ENCODE data around the gene EPC2. TPM values are rescaled to one million over a fixed set of nuclear protein-coding genes. Genes with fewer than 3 reads are reported as not detected.

EPC2 gene
- total and polyA plus RNA-seq, 10 of the 15 experiments (the other 5 are each of a cell fraction or from before 2014, with no cell fraction given): 2.0 to 16.5 (median 10.8) TPM

DNA sequence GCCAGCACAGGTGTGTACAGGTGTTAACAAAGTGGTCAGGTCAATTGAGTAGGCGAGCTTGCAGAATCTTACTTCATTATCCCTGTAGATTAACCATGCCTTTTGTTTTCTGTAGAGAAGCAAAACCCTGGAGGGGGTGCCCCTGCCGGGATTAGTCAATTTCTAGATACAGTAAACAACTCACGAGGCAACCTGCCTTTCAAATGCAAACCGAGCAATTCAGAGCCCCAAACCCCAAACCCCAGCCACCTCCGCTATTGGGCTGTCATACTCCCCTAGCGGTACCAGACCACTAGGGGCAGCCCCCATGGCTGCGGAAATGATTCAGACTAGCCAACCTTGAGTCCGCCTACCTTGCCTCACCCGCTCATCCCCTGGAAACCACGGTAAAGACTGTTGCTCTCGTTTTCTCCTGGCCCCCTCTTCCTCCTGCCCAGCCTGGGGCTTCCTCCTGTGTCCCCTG, 169.1 kb downstream of the EPC2 start (continued):
- peak; percentile 67 to 70; a peak in 3 of 4 replicates for TF ChIP-seq EP300 (IDR thresholded peaks at IDR 0.05; ENCODE audit: borderline replicate concordance in 1 of 2, control insufficient read depth in 1 of 2, low read depth in 2 of 2, low read length in 2 of 2)
- TF ChIP-seq, protein P1, sequence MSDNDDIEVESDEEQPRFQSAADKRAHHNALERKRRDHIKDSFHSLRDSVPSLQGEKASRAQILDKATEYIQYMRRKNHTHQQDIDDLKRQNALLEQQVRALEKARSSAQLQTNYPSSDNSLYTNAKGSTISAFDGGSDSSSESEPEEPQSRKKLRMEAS (IDR thresholded peaks at IDR 0.05; ENCODE audit: low read depth, low read length): no peak
- TF ChIP-seq IKZF2 (IDR thresholded peaks at IDR 0.05): peak; percentile 65 to 68; a peak in 2 of 4 replicates
- TF ChIP-seq BRCA1 (IDR thresholded peaks at IDR 0.05; ENCODE audit: low read depth, low read length): no peak
- peak; percentile 60 for TF ChIP-seq NR2F1 (conservative IDR thresholded peaks at IDR 0.05)
- TF ChIP-seq, protein P2, sequence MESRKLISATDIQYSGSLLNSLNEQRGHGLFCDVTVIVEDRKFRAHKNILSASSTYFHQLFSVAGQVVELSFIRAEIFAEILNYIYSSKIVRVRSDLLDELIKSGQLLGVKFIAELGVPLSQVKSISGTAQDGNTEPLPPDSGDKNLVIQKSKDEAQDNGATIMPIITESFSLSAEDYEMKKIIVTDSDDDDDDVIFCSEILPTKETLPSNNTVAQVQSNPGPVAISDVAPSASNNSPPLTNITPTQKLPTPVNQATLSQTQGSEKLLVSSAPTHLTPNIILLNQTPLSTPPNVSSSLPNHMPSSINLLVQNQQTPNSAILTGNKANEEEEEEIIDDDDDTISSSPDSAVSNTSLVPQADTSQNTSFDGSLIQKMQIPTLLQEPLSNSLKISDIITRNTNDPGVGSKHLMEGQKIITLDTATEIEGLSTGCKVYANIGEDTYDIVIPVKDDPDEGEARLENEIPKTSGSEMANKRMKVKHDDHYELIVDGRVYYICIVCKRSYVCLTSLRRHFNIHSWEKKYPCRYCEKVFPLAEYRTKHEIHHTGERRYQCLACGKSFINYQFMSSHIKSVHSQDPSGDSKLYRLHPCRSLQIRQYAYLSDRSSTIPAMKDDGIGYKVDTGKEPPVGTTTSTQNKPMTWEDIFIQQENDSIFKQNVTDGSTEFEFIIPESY (IDR thresholded peaks at IDR 0.05): no peak
- TF ChIP-seq, protein P3, sequence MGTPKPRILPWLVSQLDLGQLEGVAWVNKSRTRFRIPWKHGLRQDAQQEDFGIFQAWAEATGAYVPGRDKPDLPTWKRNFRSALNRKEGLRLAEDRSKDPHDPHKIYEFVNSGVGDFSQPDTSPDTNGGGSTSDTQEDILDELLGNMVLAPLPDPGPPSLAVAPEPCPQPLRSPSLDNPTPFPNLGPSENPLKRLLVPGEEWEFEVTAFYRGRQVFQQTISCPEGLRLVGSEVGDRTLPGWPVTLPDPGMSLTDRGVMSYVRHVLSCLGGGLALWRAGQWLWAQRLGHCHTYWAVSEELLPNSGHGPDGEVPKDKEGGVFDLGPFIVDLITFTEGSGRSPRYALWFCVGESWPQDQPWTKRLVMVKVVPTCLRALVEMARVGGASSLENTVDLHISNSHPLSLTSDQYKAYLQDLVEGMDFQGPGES (IDR thresholded peaks at IDR 0.05): no peak
- TF ChIP-seq PAX5 (IDR thresholded peaks at IDR 0.05; ENCODE audit: borderline replicate concordance, low read depth, low read length): peak; percentile 92
- TF ChIP-seq, protein P4, sequence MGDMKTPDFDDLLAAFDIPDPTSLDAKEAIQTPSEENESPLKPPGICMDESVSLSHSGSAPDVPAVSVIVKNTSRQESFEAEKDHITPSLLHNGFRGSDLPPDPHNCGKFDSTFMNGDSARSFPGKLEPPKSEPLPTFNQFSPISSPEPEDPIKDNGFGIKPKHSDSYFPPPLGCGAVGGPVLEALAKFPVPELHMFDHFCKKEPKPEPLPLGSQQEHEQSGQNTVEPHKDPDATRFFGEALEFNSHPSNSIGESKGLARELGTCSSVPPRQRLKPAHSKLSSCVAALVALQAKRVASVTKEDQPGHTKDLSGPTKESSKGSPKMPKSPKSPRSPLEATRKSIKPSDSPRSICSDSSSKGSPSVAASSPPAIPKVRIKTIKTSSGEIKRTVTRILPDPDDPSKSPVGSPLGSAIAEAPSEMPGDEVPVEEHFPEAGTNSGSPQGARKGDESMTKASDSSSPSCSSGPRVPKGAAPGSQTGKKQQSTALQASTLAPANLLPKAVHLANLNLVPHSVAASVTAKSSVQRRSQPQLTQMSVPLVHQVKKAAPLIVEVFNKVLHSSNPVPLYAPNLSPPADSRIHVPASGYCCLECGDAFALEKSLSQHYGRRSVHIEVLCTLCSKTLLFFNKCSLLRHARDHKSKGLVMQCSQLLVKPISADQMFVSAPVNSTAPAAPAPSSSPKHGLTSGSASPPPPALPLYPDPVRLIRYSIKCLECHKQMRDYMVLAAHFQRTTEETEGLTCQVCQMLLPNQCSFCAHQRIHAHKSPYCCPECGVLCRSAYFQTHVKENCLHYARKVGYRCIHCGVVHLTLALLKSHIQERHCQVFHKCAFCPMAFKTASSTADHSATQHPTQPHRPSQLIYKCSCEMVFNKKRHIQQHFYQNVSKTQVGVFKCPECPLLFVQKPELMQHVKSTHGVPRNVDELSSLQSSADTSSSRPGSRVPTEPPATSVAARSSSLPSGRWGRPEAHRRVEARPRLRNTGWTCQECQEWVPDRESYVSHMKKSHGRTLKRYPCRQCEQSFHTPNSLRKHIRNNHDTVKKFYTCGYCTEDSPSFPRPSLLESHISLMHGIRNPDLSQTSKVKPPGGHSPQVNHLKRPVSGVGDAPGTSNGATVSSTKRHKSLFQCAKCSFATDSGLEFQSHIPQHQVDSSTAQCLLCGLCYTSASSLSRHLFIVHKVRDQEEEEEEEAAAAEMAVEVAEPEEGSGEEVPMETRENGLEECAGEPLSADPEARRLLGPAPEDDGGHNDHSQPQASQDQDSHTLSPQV (IDR thresholded peaks at IDR 0.05): no peak
- TF ChIP-seq YBX1 (IDR thresholded peaks at IDR 0.05): no peak
- TF ChIP-seq, protein P5, sequence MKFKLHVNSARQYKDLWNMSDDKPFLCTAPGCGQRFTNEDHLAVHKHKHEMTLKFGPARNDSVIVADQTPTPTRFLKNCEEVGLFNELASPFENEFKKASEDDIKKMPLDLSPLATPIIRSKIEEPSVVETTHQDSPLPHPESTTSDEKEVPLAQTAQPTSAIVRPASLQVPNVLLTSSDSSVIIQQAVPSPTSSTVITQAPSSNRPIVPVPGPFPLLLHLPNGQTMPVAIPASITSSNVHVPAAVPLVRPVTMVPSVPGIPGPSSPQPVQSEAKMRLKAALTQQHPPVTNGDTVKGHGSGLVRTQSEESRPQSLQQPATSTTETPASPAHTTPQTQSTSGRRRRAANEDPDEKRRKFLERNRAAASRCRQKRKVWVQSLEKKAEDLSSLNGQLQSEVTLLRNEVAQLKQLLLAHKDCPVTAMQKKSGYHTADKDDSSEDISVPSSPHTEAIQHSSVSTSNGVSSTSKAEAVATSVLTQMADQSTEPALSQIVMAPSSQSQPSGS (IDR thresholded peaks at IDR 0.05; ENCODE audit: low read length): peak; percentile 75
- TF ChIP-seq DPF2 (IDR thresholded peaks at IDR 0.05): 0 out of 2 replicates have a peak, but pooled peaks have one; percentile 78
- no peak for TF ChIP-seq SIX5 (IDR thresholded peaks at IDR 0.05; ENCODE audit: low read depth, low read length, severe bottlenecking)
